ENCODE results near the gene GMEB2. TPM values are rescaled to one million over a fixed set of nuclear protein-coding genes. Genes with fewer than 3 reads are reported as not detected.

The GMEB2 gene
- total RNA-seq, 6 donors from 2014 or later: 10.1 to 12.9 (median 12.4) TPM

DNA sequence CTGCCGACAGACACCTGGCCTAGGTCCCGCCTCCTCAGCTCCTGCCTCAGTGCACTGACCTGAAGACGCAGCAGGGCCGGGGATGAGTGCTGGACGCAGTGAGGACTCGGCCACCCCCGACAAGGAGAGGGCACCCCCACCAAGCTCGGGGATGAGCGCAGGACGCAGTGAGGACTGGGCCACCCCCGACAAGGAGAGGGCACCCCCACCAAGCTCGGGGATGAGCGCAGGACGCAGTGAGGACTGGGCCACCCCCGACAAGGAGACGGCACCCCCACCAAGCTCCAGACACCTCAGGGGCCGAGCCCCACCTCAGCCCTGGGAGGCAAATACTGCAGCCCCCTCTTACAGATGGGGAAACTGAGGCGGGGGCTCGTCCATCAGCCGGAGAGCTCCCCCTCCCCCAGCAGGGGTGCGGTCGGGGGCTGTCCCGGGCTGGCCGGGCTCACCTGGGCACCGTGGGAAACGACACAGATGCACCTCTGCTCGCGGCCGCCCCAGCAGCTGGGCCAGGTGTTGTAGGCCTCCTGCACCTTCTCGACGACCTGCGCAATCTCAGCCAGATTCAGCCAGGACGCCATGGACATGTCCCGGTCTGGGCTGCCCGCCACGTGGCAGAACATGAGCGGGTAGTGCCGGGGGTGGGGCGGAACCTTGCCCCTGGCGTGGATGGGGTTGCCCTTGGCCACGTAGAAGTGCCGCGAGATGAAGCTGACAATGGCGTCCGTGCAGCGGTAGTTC is 60.3 kb downstream of the GMEB2 start:
- Histone ChIP-seq H3K4me1 (peaks cover 0 to 29% (median 17%) of the 10 kb centered on the region in 4 donors), H3K4me3 (no peak overlapping the region), H3K27me3 (no peaks in the 10 kb centered on the region), H3K9me3 (no peaks in the 10 kb centered on the region), H3K27ac (peak overlapping the region in 1 of 4 donors; percentile 74), H3K36me3 (peaks cover 29 to 68% (median 47%) of the 10 kb centered on the region in 4 donors)
- WGBS, 2 donors: 92 to 96% methylated on average over 14 to 46 of the region's 46 CpGs
- DNase-seq (peak in 1 of 2 donors; percentile 80), ATAC-seq (ENCODE audit: low FRiP score in 2 of 2) (no peak)
- TF ChIP-seq POLR2AphosphoS5 (IDR thresholded peaks at IDR 0.05) (no peak), EP300 (IDR thresholded peaks at IDR 0.05) (no peak), POLR2A (IDR thresholded peaks at IDR 0.05) (no peak)
- TF ChIP-seq, protein P1, sequence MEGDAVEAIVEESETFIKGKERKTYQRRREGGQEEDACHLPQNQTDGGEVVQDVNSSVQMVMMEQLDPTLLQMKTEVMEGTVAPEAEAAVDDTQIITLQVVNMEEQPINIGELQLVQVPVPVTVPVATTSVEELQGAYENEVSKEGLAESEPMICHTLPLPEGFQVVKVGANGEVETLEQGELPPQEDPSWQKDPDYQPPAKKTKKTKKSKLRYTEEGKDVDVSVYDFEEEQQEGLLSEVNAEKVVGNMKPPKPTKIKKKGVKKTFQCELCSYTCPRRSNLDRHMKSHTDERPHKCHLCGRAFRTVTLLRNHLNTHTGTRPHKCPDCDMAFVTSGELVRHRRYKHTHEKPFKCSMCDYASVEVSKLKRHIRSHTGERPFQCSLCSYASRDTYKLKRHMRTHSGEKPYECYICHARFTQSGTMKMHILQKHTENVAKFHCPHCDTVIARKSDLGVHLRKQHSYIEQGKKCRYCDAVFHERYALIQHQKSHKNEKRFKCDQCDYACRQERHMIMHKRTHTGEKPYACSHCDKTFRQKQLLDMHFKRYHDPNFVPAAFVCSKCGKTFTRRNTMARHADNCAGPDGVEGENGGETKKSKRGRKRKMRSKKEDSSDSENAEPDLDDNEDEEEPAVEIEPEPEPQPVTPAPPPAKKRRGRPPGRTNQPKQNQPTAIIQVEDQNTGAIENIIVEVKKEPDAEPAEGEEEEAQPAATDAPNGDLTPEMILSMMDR (IDR thresholded peaks at IDR 0.05): no peak

DNA sequence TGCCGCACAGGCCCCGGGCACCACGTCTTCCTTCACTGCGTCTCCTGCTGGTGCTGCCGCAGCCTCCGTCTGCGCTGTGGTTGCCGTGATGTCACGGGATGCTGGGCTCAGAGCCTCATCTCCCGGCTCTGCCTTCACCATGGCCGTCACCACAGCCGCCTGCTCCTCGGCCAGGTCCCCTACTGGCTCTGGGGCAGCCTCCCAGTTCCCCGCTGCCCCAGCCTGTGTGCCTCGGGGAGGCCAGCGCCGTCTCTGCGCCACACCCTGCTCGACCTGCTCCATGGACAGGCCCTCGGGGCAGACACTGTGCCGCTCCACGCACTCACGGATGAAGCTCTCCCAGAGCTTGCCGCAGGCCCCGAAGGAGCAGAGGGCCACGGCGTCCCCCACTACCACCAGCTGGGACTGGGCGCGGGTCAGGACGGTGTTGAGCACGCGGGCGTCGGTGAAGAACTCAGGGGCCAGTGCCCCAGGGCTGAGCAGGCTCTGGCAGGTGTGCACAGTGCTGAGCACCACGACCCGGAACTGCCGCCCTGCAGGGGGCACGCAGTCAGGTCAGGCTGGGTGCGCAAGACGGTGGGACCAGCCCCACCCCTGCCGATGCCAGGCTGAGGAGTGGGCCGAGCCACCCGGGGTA is 61.1 kb downstream of the GMEB2 start:
- Histone ChIP-seq H3K9me3 (no peaks in the 10 kb centered on the region), H3K4me1 (peaks cover 0 to 29% (median 17%) of the 10 kb centered on the region in 4 donors), H3K27me3 (no peaks in the 10 kb centered on the region), H3K36me3 (peaks cover 29 to 75% (median 54%) of the 10 kb centered on the region in 4 donors), H3K4me3 (no peak overlapping the region), H3K27ac (no peak overlapping the region)
- DNase-seq (peak in 1 of 2 donors; percentile 78), ATAC-seq (ENCODE audit: low FRiP score in 2 of 2) (no peak)
- 95 to 97% methylated on average over 22 to 38 of the region's 43 CpGs for WGBS, 2 donors
- TF ChIP-seq POLR2A (IDR thresholded peaks at IDR 0.05) (no peak), EP300 (IDR thresholded peaks at IDR 0.05) (no peak)

DNA sequence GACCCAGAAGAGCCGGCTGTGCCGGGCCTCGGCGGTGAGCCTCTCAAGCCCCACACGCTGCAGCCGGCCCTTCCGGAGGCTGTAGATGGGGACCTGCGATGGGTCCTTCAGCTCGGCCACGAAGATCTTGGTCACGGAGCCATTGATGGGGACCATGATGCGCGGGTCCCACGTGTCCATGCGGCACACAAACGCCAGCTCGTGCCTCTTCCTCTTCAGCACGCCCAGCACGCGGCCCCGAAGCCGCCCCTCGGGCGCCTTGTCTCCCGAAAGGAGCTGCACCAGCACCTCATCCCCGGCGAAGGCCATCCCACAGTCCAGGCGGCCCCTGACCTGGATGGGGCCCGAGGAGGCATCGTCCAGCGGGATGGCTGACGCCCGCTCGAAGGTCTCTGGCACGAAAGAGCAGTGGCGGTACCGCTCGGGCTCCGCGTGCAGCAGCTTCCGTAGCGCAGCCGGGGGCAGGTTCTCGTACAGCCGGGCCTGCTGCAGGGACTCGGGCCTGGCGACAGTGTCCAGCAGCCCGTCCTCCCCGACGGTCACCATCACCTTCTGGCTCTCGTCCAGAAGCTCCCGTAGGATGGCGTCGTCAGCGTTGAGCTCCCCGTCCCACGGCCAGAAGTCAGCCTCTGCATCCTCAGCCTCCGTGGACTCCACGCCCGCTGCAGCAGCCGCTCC is 61.7 kb downstream of the GMEB2 start:
- no peak overlapping the region for H3K4me3 ChIP-seq
- H3K27me3 ChIP-seq: no peaks in the 10 kb centered on the region
- peaks cover 0 to 29% (median 17%) of the 10 kb centered on the region in 4 donors for H3K4me1 ChIP-seq
- DNase-seq: peak in 1 of 2 donors; percentile 85
- H3K9me3 ChIP-seq: no peaks in the 10 kb centered on the region
- ATAC-seq (ENCODE audit: low FRiP score in 2 of 2): no peak
- TF ChIP-seq EP300 (IDR thresholded peaks at IDR 0.05) (no peak), POLR2AphosphoS5 (IDR thresholded peaks at IDR 0.05) (no peak), POLR2A (IDR thresholded peaks at IDR 0.05) (no peak)
- TF ChIP-seq, protein P1 (IDR thresholded peaks at IDR 0.05): no peak
- WGBS, 2 donors: 97% methylated on average over 42 to 61 of the region's 61 CpGs
- H3K36me3 ChIP-seq: peaks cover 34 to 78% (median 60%) of the 10 kb centered on the region in 4 donors
- no peak overlapping the region for H3K27ac ChIP-seq

DNA sequence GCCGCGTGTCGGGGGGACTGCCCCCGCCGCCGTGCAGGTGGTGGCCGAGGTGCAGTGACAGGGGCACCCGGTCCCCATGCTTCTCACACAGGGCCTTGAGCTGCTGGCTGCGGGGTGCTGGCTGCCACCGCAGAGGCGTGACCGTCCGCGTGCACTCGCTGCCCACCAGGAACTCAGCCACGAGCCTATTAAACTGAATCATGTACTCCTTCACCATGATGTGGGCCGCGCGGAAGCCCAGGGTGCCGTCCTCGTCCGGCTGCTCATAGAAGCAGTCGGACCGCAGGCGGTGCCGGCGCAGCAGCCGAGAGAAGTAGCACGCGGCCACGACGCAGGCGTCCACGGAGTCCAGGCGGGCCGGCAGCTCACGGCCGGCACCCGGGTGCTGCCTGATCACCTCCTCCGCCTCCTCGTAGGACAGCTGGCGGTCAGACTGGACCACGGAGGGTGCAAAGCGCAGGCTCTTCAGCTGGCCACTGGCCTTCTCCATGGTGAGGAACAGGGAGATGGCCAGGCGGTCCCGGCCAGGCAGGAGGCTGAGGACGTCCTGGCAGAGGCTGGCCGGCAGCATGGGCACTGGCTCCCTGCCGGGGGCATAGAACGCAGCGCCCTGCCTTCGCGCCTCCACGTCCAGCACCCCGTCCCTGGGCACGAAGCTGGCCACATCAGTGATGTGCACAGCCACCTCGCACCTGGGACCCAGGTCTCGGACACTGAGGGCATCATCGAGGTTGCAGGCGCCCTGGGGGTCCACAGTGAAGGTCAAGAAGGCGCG is 62.7 kb downstream of the GMEB2 start:
- no peak overlapping the region for H3K4me3 ChIP-seq
- H3K36me3 ChIP-seq: peaks cover 38 to 84% (median 65%) of the 10 kb centered on the region in 4 donors
- WGBS, 2 donors: 95 to 97% methylated on average over 11 to 47 of the region's 62 CpGs
- DNase-seq: peak in 1 of 2 donors; percentile 81
- H3K27ac ChIP-seq: no peak overlapping the region
- TF ChIP-seq POLR2A (IDR thresholded peaks at IDR 0.05) (no peak), EP300 (IDR thresholded peaks at IDR 0.05) (no peak), POLR2AphosphoS5 (IDR thresholded peaks at IDR 0.05) (no peak)
- TF ChIP-seq, protein P1 (IDR thresholded peaks at IDR 0.05): no peak
- ATAC-seq (ENCODE audit: low FRiP score in 2 of 2): no peak
- H3K27me3 ChIP-seq: no peaks in the 10 kb centered on the region
- H3K9me3 ChIP-seq: no peaks in the 10 kb centered on the region
- H3K4me1 ChIP-seq: peaks cover 0 to 25% (median 15%) of the 10 kb centered on the region in 4 donors
